COLO829 (cell line): ENCODE measurements around the gene LENG9.
"Not testable (repeated sequence)": the region's sequence is repeated elsewhere in the genome, so short reads cannot be mapped to it uniquely, and the experiment has no call there.

Experiments
- DNase-seq: peaks from one replicate; pipeline ENCODE4 v3.0.0; 2012; ENCODE audit warnings: low spot score

LENG9 gene

GRCh38 chr19:54463531-54464043 is at the start of gene LENG9:
Gene LENG9, minus strand, starts transcription at chr19:54463778. Its CDS starts 252 bp downstream, at chr19:54463526.
- no peak for DNase-seq

GRCh38 chr19:54509200-54509940 is 45.8 kb upstream of the LENG9 start:
- not testable (repeated sequence) for DNase-seq

GRCh38 chr19:54508487-54508886 is 44.9 kb upstream of the LENG9 start:
- DNase-seq, result not testable (repeated sequence)

GRCh38 chr19:54507824-54508223 is 44.2 kb upstream of the LENG9 start:
- DNase-seq, result no peak

GRCh38 chr19:54507038-54507717 is 43.6 kb upstream of the LENG9 start:
- DNase-seq, result not testable (repeated sequence)

GRCh38 chr19:54506079-54506478 is 42.5 kb upstream of the LENG9 start:
- no peak for DNase-seq

GRCh38 chr19:54505542-54505941 is 42.0 kb upstream of the LENG9 start:
- not testable (repeated sequence) for DNase-seq

- DNase-seq, result no peak
Measured at GRCh38 chr19:54502518-54503048, 39.0 kb upstream of the LENG9 start, which contains the start of gene LAIR2. Gene LAIR2, plus strand, starts transcription at chr19:54502831. Its CDS starts 88 bp downstream, at chr19:54502919.

GRCh38 chr19:54498451-54498772 is 34.8 kb upstream of the LENG9 start:
- not testable (repeated sequence) for DNase-seq

- not testable (repeated sequence) for DNase-seq
Measured at GRCh38 chr19:54497747-54498450, 34.3 kb upstream of the LENG9 start.

- DNase-seq, result not testable (repeated sequence)
Measured at GRCh38 chr19:54495284-54495683, 31.7 kb upstream of the LENG9 start.

- DNase-seq, result no peak
Measured at GRCh38 chr19:54493967-54494585, 30.5 kb upstream of the LENG9 start.

- not testable (repeated sequence) for DNase-seq
Measured at GRCh38 chr19:54493056-54493455, 29.5 kb upstream of the LENG9 start.

- DNase-seq, result no peak
Measured at GRCh38 chr19:54492568-54492967, 29.0 kb upstream of the LENG9 start.

GRCh38 chr19:54489766-54490165 is 26.2 kb upstream of the LENG9 start:
- DNase-seq, result no peak

- DNase-seq, result no peak
Measured at GRCh38 chr19:54489341-54489740, 25.8 kb upstream of the LENG9 start.

GRCh38 chr19:54485851-54486250 is 22.3 kb upstream of the LENG9 start:
- no peak for DNase-seq

- no peak for DNase-seq
Measured at GRCh38 chr19:54484451-54484850, 20.9 kb upstream of the LENG9 start.

- no peak for DNase-seq
Measured at GRCh38 chr19:54482889-54483288, 19.3 kb upstream of the LENG9 start.

GRCh38 chr19:54481326-54481930 is 17.9 kb upstream of the LENG9 start:
- no peak for DNase-seq

GRCh38 chr19:54480051-54480450 is 16.5 kb upstream of the LENG9 start:
- DNase-seq, result no peak
